Heart left ventricle (tissue), 13 donors: ENCODE data around the gene BORCS5.

ENCODE experiments used
- CTCF ChIP-seq, 12 donors: fragments of 200-600 bp; sonication (generic) in 4 of 12; IDR thresholded peaks; one replicate each; pipeline versions ENCODE4 v1.5.0 to v1.8.0; 2018 to 2022; ENCODE audit warnings: antibody characterized with exemption in 12 of 12, mild to moderate bottlenecking in 5 of 12
- POLR2A ChIP-seq, 2 donors: fragments of 450-650 bp; IDR thresholded peaks; one replicate each; pipeline ENCODE4 v1.6.1; 2017; ENCODE audit warnings: antibody characterized with exemption in 2 of 2, mild to moderate bottlenecking in 2 of 2, moderate library complexity in 2 of 2
- donor health status: ischemic (EF 13 %, LVEDD 7.1; RV severe dilation, severe dysfunction).
- donor health status: DM: no; HTN: yes; CAD: no.
- donor health status: DM: no; HTN: no; CAD: no.
- donor health status: ischemic (EF 25% LVEDD 6.9; RV normal size, moderate dysfunction).
- donor health status: ischemic (EF 25% LVEDD 5.7; RV mildly dilated, moderate dysfunction).
- donor health status: ischemic (EF 35%, LVEDD 5.7; RV mildly dilated, moderate dysfunction).
- donor health status: nonischemic (EF 11% LVEDD 7.7; RV severe dilation, severe dysfunction).
- donor health status: DM: yes; HTN: yes; CAD: no.
- donor health status: PGD.
- donor health status: ischemic (EF 29% LVEDD 5.4; RV normal size, mild dysfunction).
- donor health status: nonischemic (EF 23%, LVEDD 6.1; RV moderate dilation, normal function).

- TF ChIP-seq CTCF (IDR thresholded peaks at IDR 0.05) (no peak), POLR2A (IDR thresholded peaks at IDR 0.05) (no peak)
Observed at GRCh38 chr12:12403264-12404248, 46.7 kb downstream of the BORCS5 start.
